HG03460 (cell line): Measurements from ENCODE around the gene ZNF681.
"Not testable (repeated sequence)": the region's sequence is repeated elsewhere in the genome, so short reads cannot be mapped to it uniquely, and the experiment has no call there.

Experiments
- ATAC-seq: cut with Tn5 transposase; IDR thresholded peaks from one replicate; pipeline ENCODE4 v1.9.1; 2021; ENCODE audit not compliant: unreplicated experiment

ZNF681 gene

GRCh38 chr19:23698711-23699520, 59.8 kb downstream of the ZNF681 start:
- no peak for ATAC-seq

- ATAC-seq, result not testable (repeated sequence)
These were observed 65.8 kb downstream of the ZNF681 start for GRCh38 chr19:23692937-23693336.
